NOMO-1 treated with dmso at 0.1 percent for 144 hours (cell line): ENCODE measurements around the gene HTT.

Source experiments
- DNase-seq: peaks from one replicate; lab custom pipeline; 2025; ENCODE audit not compliant: unreplicated experiment; lab: John Stamatoyannopoulos, UW

Gene HTT

DNA sequence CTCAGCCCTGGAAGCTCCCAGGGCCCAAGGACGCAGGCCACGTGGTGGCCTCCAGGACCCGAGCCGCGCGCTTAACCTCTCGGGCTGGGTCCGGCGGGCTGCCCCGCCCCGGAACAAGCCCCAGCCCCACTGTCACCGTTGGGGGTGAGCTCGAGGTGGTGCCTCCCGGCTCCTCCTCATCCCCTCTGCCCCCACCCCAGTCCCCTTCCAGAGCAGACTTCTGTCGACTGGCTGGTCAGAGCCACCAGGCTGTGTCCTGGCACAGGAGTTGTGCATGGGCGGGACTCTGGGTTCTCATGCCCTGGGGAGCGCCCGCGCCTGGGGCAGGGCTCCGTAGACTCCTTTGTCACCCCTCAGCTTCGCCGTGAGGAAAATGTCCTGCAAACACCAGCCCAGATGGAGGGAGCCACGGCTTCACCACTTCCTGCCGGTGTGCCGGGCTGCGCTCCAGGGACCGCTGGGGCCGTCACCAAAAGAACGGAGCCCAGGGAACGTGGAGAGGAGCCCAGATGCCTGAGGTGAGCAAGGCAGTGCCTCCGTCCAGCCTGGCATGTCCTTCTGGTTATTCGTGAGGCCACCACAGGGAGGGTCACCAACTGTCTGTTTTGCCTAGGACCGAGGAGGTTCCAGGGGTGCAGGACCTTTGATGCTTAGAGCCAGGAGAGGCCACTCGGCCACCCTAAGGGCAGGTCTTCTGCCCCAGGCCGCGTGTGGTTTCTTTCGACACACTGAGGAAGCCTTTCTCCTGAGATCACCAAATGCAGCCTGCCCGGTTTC lies 211.3 kb downstream of the HTT start:
- DNase-seq, result peak; percentile 92

DNA sequence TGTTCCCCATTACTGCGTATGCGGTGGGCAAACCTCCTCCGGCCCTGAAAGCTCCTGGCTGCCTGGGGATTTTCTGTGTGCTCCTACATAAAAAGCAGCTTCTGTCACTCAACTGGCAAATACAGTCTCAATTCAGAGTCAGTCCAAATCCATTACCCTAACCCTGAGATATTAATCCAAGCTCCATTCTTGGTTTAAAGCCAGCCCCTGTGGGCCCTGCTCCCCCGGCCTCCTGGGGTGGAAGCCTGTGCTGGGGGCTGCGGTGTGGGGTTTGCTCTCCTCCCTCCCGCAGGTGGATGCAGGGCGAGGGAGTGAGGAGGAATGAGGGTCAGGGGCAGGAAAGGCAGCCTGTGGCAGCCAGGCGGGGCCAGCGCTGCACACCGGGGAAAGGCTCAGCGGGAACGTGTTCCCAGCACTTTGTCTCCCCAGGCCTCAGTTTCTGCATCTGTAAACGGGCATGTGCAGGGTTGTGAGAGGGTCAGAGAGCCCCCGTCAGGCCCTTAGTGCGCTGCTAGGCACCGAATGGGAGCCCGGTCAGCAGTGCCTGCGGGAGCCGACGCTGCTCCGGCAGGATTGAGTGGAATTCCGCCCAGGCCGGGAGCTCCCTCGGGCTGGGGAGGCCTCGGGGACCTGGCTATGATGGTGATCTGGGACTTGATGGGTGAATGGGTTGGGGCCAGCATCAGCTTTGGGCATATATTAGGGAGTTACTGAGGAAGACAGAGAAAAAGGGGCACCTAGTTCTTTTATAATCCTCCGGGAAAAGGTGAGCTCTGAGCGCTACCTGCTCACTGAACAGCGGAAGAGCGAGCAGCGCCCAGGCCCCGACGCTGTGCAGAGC lies 212.1 kb downstream of the HTT start:
- DNase-seq, result no peak

DNA sequence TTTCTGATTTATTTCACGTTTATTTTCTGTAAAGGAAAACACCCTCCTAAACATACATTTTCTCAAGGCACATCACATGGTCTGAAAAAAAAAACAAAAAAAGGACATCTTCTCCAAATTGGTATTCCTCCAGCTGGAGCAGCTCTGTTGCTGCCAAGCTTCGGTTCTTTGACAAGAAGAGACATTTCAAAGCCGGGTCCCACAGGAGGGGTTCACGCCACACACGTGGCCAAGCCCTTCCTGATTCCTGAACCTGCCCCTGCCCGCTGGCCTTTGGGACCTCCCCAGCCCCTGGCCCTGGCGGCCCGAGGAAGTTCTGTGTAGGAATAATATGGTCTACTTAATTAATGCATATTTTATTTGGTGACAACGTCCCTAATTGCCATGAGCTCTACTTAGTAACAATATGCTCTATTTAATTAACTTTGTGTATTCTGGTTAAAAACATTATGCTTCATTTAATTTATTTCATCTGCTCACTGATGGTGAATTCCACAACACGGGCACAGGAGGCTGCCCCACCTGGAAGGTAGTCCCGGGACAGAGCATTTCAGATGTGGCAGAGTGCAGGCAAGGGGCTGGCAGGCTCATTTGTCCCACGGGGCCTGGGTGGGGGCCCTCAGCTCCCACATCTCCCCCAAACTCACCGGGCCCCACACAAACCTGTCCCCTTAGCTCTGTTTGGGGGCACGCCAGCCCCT lies 212.9 kb downstream of the HTT start:
- DNase-seq, result no peak

DNA sequence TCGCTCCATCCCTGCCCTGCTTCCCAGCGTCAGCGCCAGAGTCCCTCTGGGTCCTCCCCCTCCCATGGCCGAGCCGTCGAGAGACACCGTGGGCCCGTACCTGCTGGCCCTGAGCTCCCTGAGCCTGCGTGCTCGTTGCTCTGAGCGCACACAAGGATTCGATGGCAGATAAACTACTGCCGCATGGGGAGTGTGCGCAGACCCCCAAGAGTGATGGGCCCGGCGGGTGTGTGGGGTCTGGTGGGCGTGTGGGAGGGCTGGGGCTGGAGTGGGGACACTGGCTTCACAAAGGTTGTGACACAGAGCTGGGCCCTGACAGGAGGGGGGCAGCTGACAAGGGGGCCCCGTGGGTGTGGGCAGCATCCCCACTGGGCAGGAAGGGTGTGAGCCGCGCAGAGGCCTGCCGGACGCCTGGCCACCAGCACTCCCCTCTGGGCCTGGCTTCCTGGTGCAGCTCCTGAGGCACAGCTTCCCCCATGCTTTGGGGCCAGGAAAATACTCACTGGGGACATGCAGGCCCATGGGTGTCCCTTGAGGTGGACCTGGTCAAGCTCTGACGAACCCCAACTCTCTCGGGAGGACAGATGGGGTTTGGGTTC lies 213.6 kb downstream of the HTT start:
- no peak for DNase-seq

DNA sequence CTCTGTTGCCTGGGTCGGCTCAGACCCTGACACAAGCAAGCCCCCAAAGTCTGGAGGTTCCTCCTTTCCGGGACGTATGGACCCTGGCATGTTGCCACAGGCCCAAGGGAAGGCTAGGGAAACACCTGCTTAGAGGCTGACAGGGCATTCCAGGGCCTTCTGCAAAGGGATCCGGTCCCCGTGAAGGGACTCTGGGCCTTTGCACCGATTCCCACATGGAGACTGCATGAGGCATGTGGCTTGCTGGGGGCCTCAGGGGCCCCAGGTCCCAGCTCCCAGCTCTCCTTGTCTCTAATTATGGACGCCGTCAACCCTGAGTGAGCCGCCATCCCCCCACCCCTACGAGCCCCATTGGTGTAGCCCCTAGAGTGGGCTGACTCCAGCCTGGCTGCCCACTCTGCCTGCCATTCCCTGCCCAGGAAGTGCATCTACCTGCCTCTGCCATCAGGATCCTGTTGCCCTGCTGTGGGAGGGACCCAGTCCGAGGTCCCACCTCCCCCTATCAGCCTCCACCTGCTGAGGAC lies 214.2 kb downstream of the HTT start:
- no peak for DNase-seq

DNA sequence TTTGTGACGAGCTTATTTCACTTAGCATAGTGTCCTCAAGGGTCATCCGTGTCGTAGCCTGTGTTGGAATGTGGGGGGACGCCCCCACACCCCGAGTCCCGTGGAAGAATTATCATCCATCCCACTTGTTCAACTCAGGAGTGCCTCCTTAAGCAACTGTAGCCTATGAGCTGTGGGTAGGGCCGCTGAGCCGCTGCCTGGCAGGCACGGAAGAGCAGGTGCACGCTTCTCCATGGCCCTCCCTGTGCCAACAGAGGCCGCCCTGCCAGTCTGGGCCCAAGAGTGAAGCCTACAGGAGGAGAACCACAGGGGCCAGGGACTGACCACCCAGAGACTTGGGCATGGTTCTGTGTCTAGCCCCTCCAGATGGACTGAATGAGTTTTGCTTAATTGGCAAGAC lies 216.0 kb downstream of the HTT start:
- no peak for DNase-seq

DNA sequence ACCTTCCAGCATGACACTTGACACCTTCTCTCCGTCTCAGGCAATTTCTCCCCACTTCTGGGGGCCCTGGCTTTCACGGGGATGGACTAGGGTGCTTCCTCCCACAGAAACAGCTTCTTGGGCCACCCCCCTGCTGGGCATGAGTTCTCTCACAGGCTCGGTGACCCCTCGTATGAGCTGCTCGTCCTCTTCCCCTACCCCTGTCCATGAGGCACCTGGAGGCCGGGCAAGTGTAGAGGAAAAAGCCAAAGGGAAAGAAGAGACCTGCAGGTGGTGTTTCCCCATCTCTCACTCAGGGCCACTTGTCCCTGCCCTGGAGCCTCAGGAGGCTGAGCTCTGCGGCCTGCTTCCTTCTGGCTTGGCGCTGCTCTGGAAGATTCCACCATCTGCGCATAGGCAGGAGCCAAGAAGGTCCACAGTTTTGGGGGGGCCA lies 216.4 kb downstream of the HTT start:
- no peak for DNase-seq

DNA sequence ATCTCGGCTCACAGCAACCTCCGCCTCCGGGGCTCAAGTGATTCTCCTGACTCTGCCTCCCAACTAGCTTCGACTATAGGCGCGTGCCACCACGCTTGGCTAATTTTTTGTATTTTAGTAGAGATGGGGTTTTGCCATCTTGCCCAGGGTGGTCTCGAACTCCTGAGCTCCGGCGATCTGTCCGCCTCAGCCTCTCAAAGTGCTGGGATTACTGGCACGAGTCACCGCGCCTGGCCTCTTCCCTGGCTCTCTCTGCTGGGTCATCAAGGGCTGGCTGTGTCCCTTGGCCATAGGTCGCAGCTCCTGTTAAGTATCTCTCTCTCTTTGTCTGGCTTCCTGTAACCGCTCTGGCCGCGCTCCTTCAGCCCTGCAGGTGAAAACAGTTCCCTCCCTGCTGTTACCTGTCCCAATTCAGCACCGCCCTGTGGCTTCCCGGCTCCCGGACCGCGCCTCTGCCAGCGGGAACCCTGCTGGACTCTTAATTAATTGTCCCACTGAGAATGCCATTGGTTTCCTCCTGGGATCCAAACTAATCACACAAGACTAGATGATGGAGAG lies 217.0 kb downstream of the HTT start:
- no peak for DNase-seq

DNA sequence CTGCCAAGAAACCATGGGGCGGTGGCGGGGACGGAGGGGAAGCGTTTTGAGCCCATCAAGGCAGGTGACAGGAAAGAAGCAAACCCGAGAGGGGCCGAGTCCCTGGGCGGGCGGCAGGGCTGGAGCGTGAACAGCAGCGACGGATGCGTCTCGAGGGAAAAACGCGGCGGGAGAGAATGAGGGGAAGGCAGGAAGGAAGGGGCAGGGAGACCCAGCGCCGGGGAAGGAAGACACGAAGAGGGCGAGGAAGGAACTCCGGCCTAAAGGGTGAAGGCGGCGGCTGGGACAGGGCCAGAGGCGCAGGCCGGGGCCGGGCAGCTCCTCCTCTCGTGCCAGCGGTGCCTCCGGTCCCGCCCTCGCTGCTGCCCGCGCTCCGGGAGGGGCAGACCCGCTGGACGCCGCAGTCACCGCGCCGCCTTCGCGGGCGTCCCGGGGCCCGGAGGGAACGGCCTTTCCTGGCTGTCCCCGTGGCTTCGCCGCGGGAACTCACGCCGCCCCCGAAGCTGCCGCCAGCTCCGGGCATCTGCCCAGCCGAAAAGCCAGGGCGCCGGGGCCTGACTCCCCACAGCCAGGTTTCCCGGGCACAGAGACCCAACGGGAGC lies 217.6 kb downstream of the HTT start:
- DNase-seq, result no peak

DNA sequence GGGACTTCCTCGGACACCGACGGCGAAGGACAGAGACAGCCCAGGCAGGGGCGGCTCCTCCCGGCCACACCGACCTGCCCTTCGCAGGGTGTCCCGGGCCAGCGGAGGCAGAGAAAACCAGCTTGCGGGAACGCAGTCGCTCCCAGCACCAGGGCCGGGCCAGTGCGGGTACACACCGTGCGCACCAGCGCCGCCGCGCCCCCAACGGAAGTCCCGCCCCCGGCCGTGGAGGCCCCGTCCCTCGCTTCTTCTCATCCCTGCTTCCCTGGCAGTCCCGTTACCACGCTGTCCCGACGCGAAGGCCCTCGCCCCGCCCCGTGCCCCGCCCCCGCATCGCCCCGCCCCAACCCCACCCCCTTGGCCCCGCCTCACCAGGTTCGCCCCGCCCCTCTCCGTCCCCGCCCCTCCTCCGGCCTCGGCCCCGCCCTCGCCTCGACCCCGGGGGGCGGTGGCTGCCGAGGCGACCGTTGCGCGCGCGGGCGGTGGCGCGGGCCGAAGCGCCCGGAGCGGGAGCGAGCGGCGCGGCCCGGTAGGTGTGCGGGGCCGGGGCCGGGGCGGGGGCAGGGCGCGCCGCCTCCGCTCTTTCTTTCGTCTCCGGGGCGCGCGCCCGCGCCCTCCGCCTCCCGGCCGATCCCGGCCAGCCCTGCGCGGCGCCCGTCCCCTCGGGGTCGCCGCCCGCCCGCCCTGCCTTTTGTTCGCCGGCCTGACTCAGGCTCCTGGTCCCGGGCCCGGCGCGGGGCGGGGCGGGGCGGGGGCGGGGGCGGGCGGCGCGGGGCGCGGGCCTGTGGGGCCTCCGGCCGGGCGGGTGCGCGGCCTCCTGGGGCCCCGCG lies 218.3 kb downstream of the HTT start, which contains the start of gene RGS12:
Gene RGS12, plus strand, starts transcription at position 451 of the 830 bp plus-strand sequence. CDS start 23,150 bp downstream, outside the sequence.
- DNase-seq, result peak; percentile 63
